ENCODE measurements around the gene CENPQ.
A peak's percentile ranks its signal among the peaks of the same experiment; 100 is the strongest.
"Not testable (repeated sequence)": the region's sequence is repeated elsewhere in the genome, so short reads cannot be mapped to it uniquely, and the experiment has no call there.

CENPQ gene

GRCh38 chr6:49462927-49463611 is at the start of gene CENPQ, which contains the start of gene MMUT:
TSS of gene CENPQ (plus strand) at chr6:49463370. CDS start at chr6:49470177, 6,807 bp downstream.
TSS of gene MMUT (minus strand) at chr6:49463253. CDS start at chr6:49459466, 3,787 bp downstream.
- peak; percentile 97 for DNase-seq (ENCODE audit: low read depth, low spot score)

- DNase-seq (ENCODE audit: low read depth, low spot score) = no peak
These were observed 47.8 kb upstream of the CENPQ start for GRCh38 chr6:49415358-49415757.

- no peak for DNase-seq (ENCODE audit: low read depth, low spot score)
These were observed 47.0 kb upstream of the CENPQ start for GRCh38 chr6:49416195-49416594.

GRCh38 chr6:49423817-49424216 is 39.4 kb upstream of the CENPQ start:
- DNase-seq (ENCODE audit: low read depth, low spot score) = no peak

GRCh38 chr6:49430187-49430586 is 33.0 kb upstream of the CENPQ start:
- DNase-seq (ENCODE audit: low read depth, low spot score) = no peak

GRCh38 chr6:49430866-49431265 is 32.3 kb upstream of the CENPQ start:
- no peak for DNase-seq (ENCODE audit: low read depth, low spot score)

GRCh38 chr6:49453221-49453620 is 9.9 kb upstream of the CENPQ start:
- DNase-seq (ENCODE audit: low read depth, low spot score) = no peak

- DNase-seq (ENCODE audit: low read depth, low spot score) = no peak
These were observed 8.1 kb upstream of the CENPQ start for GRCh38 chr6:49454787-49455709.

GRCh38 chr6:49457771-49458170 is 5.4 kb upstream of the CENPQ start:
- peak; percentile 41 for DNase-seq (ENCODE audit: low read depth, low spot score)

- no peak for DNase-seq (ENCODE audit: low read depth, low spot score)
These were observed 1.1 kb upstream of the CENPQ start for GRCh38 chr6:49462071-49462470.

GRCh38 chr6:49462599-49462926 is 607 bp upstream of the CENPQ start:
- DNase-seq (ENCODE audit: low read depth, low spot score) = peak; percentile 12

- DNase-seq (ENCODE audit: low read depth, low spot score) = no peak
These were observed 420 bp downstream of the CENPQ start for GRCh38 chr6:49463612-49463967.

- no peak for DNase-seq (ENCODE audit: low read depth, low spot score)
These were observed 1.5 kb downstream of the CENPQ start for GRCh38 chr6:49464691-49465090.

GRCh38 chr6:49468042-49468441 is 4.9 kb downstream of the CENPQ start:
- DNase-seq (ENCODE audit: low read depth, low spot score) = no peak

GRCh38 chr6:49476564-49476963 is 13.4 kb downstream of the CENPQ start:
- not testable (repeated sequence) for DNase-seq (ENCODE audit: low read depth, low spot score)

- peak; percentile 19 for DNase-seq (ENCODE audit: low read depth, low spot score)
These were observed 16.3 kb downstream of the CENPQ start for GRCh38 chr6:49479308-49479970.

- DNase-seq (ENCODE audit: low read depth, low spot score) = not testable (repeated sequence)
These were observed 18.7 kb downstream of the CENPQ start for GRCh38 chr6:49481846-49482245.

- not testable (repeated sequence) for DNase-seq (ENCODE audit: low read depth, low spot score)
These were observed 20.2 kb downstream of the CENPQ start for GRCh38 chr6:49483380-49483779.

- DNase-seq (ENCODE audit: low read depth, low spot score) = no peak
These were observed 27.5 kb downstream of the CENPQ start for GRCh38 chr6:49490633-49491032.

GRCh38 chr6:49497304-49497703 is 34.1 kb downstream of the CENPQ start:
- DNase-seq (ENCODE audit: low read depth, low spot score) = no peak

- no peak for DNase-seq (ENCODE audit: low read depth, low spot score)
These were observed 36.0 kb downstream of the CENPQ start for GRCh38 chr6:49499126-49499525.

GRCh38 chr6:49499623-49500022 is 36.5 kb downstream of the CENPQ start, which contains the start of gene GLYATL3:
TSS of gene GLYATL3 (plus strand) at chr6:49499923. CDS start at chr6:49511991, 12,068 bp downstream.
- no peak for DNase-seq (ENCODE audit: low read depth, low spot score)
